Measurements from ENCODE around the gene OTOS.

The OTOS gene

DNA sequence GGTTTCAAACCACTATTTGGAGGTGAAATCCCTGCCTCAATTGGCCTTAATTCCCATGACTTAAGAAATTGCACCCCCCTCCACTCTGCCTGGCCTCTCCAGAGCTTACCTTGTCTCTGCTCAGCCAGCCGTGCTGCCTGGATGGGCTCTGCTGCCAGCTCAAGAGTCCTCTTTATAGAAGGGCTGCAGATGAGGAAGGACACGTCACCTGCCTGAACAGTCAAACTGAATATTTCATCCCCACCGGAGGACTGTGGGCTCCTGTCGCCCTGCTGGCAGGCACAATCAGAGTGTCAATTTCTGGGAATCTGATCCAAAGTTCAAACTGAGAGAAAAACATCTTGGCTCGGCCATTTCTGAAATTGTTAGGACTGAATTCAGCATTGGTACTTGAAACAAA lies at the start of gene OTOS:
Gene OTOS (minus strand): TSS at position 148 of the 400 bp plus-strand sequence. CDS start 332 bp downstream, outside the sequence.
- no peak for DNase-seq (ENCODE audit: low read depth)

DNA sequence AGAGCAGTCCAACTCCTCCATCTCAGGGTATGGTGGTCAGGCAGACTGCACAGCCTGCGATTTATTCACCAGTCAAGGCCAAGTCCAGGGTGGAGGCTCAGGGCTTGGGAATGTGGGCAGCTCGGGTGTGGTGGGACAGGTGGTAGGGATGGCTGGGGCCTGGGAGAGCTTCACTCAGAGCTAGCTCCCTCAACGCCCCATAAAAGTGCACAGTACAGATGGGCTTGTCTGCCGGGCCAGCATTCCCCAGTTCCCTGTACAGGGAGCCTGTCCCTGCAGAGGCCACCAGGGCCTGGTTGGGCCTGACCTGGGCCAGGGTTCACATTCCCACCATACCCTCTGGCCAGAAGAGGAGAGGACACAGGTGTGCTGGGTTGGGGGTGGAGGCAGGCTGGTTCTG lies 49.2 kb upstream of the OTOS start:
- DNase-seq (ENCODE audit: low read depth): no peak

DNA sequence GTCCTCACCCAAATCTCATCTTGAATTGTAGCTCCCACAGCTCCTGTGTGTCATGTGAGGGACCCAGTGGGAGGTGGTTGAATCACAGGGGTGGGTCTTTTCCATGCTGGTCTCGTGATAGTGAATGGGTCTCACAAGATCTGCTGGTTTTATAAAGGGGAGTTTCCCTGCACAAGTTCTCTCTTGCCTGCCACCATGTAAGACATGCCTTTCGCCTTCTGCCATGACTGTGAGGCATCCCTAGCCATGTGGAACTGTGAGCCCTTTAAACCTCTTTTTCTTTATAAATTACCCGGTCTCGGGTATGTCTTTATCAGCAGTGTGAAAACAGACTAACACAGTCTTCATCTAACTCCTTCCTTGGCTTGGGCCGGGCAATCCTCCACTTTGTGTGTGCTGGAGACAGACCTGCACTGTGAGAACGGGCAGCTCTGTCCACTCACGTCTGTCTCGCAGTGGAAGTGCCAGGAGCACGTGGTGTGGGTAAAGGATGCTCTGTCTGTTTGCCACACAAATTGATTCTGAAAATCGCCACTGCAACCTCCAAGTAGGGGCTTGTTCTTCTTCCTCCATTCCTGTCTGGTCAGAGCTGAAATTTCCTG lies 47.6 kb upstream of the OTOS start:
- DNase-seq (ENCODE audit: low read depth): no peak

DNA sequence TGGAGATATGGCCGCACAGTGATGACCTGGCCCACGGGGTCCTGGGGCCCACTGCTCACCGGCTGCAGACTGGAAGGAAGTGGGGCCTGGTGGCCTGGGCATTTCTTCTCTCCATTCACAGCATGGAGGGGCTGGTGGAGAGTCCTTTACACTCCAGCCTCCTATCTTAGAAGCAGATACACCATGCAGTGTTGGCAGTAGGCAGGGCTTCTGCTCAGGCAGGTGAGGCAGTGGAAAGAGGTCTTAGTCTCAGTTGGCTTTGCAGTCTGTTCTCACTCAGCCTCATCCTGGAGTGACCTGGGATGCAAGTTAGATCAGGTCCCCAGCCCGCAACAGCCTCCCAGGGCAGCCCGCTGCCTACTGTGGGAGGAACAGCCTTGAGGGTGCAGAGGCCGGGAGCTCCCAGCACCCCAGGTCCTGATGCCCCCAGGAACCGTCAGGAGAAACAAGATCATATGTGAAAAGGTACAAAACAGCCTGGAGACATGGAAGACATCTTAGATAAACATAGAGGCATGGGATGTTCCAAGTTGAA lies 45.8 kb upstream of the OTOS start:
- DNase-seq (ENCODE audit: low read depth): no peak

DNA sequence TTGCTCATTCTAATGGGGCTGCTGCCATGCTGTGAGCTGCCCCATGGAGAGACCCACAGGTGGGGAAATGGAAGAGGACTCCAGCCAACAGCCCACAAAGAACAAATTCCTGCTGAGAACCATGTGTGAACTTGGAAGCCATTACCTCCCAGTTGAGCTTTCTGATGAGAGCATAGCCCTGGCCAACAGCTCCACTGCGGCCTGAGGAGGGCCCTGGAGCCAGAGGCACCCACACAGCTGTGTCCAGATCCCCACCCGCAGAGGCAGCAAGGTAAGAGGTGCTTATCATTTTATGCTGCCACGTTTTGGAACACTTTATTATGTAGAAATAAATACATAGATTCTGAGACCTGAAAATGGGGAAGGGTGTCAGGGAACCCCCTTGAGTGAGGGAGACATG lies 44.2 kb upstream of the OTOS start:
- DNase-seq (ENCODE audit: low read depth): no peak

DNA sequence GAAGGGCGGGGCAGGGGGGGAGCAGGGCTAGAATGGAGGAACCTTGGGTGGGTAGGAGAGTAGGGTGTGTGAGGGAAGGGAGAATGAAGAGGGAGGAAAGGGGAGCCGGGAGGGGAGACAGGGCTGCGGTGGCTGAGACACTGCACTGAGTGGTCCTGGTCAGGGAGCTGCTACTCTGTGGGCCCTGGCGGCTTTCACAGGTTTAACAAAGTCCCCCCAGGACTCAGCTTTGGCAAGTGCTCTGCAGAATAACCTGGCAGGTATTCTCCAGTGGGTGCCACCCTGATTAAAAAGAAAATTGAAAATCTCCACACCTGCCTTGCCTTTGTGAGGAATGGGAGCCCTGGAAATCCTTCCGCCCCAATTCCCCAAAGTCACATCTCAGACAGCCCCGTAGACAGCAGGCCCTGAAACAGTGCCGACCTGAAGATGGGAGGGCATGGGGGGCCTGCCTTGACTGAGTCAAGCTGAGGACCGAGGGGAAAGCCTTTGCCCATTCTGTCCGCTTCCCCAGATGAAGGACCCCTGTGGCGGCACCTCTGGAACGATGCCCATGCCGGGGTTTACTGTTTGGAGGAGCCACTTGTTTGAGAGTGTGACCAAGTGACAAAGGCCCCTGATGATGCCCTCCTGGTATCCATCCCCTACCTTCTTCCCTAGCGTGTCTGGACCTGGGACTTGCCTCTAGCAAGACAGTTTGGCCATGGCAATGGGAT lies 43.6 kb upstream of the OTOS start:
- DNase-seq (ENCODE audit: low read depth): no peak

DNA sequence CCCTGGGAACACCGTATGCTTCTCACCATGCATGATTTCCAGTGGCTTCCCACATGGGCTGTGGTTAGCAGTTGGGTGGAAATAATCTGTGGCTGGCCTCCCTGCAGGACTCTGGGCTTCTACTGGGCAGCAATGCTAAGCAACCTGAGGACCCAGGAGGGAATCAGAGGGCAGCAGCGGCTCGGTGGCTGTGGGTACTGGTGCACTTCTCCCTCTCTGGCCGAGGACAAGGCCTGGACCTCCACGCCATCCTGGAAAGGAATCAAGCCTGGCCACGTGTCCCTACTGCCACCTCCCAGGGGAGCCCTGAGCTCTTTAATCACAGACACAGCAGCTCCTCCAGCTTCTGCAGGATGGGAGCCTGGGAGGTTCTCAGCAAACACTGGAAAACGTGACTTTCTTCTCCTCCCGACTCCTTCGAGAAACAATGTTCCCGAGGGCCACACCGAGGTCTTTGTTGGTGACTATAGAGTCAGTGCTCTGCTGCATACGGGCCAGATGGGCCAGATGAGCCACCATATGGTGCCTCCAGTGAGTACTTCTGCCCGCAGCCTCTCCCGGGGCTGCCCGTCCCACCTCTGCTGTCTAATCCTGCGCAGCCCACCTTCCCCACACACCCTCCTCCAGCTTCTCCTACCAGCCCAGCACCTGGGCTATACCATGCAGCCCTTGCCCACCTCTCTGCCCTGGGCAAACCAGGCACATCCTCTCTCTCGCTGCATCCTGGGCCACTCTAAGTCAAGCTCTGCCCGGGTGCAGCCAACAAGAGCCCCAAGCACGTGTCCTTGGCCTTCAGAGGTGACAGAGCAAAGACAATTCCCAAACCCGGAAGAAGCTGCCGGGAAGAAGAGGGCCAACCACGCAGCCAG lies 42.8 kb upstream of the OTOS start:
- DNase-seq (ENCODE audit: low read depth): no peak

DNA sequence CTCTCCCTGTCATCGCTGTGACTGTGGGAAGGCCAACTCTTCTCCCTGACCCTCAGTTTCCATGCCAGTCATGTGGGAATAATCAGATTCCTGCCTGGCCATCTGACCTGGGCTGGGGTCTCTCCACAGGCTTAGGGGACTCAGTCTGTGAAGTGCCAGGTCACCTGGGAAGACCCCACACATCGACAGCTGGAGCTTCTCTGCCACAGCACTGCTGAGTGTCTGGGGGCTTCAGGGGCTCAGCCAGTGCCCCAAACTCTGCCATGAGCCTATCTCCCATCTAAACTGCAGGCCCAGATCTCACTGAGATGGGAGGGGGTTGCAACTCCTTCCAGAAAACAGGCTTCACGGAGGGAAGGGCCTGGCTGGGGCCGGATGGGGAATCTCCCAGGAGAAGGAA lies 42.0 kb upstream of the OTOS start:
- no peak for DNase-seq (ENCODE audit: low read depth)

DNA sequence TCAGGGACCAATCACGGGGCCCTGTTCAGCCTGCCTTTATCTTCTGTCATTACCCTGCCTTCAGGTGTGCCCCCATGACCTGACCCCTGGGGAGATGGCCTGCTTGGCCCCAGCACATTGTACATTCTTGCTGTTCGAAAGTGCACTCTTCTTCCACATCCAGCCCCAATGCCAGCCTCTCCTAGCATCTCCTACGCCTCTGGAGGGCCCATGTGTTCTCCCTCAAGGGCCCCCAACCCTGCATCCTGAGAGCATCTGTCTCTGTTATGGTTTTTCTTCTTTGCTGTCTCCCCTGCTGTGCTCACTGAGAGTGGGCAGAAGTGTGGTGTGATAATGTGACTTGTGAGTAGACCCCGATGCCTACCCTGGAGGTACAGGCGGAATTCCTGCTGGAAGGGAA lies 41.5 kb upstream of the OTOS start:
- DNase-seq (ENCODE audit: low read depth): no peak

DNA sequence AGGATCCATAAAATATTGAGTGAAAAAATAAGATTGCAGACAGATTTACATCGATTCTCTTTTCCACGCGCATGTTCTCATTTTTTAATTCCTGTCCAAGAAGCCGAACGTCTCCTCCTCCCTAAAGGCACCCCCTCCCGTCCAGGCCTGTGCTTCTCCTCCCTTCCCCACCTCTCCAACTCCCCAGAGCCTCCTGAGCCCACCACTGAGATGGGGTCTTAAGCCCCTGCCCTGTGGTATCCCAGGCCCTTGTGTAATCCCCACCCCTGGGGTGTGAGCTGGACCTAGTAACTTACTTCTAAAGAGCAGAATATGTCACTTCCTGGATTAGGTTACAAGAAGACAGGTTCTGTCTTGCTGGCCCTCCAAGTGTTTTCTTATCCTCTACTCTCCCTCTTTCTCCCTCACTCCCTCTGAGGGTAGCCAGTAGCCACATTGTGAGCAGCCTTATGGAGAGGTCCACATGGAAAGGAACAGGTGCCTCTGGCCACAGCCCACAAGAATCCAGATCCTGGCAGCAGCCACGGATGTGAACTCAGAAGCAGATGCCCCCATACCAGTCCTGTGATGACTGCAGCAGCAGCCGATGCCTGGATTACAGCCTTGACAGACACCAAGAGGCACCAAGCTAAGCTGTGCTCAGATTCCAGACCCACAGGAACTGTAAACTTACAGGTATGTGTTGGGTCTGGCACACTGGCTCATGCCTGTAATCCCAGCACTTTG lies 39.6 kb upstream of the OTOS start:
- DNase-seq (ENCODE audit: low read depth): no peak

DNA sequence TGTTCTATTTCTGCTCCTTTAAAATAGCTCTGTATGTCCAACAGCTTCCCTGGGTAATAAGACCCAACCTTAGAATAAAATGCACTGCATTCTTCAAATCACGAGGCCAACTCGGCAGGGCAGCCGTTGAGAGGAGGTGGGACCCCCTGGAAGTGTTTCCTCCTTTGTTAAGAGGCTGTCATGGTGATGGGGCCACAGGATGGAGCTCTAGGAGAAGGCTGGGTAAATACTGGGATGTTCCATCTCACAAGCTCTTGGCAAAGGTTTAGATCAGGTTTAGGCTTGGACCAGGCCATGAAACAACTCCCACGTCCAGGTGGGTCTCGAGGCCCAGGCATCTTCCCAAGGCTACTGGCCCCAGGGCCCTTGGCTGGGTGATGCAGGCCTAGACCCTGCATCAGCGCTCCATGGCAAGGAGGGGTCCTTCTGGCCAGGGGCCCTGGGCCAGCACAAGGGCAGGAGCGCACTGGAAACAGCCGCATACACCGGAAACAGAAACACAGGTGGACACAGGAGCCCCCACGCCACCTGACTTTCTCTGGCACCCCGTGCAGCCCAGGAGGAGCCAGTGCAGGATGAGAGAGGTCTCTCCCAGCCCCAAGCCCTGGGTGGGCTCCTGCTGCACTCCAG lies 38.8 kb upstream of the OTOS start:
- DNase-seq (ENCODE audit: low read depth): no peak

DNA sequence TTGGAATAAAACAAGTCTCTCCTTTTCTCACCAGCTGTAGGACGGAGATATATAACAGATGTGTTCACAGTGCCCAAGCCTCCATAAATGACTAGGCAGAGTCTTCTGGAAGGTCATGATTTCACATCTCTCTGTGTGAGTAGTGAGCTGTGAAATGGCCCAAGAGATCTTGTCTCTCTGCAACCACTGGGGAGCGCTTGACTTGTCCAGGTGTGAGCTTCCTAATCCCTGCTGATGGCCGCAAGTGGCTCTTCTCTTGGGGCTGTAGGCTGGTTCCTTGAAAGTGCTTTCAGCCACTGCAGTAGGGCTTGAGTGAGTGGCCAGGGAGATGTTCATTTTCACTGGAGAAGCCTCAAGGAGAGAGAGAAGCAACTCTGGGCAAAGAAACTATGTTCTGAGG lies 38.1 kb upstream of the OTOS start:
- DNase-seq (ENCODE audit: low read depth): no peak

DNA sequence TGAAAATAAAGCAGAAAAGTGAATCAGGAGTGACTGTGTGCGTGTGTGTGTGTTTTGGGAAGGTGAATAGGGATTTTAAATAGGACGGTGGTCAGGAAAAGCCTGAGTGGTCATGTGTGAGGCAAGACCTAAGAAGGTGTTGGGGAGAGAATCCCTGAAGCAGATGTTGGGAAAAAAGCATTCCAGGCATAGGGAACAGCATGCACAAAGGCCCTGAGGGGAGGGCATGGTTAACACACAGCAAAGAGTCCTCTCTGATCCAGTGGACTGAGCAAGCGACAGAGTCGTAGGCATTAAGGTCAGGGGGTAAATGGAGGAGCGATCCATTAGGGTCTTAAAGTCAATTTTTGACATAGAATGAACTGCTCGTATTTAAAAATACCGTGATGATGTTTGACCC lies 34.0 kb upstream of the OTOS start:
- DNase-seq (ENCODE audit: low read depth): no peak

DNA sequence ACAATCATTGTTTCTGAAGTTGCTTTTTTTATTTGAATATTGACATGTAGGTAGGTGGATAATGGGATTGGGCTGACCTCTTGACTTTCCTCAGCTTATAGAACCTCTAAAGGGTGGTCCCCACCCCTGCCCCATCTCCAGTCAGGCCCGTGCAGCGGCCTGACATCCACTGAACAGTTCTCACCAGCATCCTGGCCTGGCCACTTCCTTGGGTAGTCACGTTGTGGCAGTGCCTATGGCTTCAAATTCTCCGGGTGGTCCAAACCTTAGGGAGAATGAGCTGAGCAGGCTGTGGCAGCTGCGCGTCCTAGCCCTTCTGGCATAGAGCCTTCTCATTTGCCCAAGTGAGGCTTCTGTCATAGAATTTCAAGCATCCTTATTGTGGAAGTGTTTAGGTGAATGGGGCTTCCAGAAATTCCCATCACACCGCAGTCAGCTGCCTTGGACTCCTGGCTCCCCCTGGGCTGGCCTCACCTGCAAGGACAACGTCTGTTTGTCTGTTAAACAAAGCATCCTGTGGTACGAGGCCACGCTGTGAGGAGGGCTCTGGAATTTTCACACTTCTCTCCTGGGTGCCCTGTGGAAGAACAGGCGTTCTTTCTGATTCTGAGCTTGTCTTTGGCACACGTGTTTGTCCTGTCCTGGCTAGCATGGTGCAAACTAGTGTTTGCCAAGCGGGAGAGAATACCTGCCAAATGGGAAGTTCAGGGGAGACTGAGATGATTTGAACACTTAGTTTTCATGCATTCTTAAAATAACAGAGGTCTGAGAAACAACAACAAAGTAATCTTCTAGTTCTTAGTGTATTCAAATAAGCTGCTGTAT lies 31.8 kb upstream of the OTOS start:
- no peak for DNase-seq (ENCODE audit: low read depth)

DNA sequence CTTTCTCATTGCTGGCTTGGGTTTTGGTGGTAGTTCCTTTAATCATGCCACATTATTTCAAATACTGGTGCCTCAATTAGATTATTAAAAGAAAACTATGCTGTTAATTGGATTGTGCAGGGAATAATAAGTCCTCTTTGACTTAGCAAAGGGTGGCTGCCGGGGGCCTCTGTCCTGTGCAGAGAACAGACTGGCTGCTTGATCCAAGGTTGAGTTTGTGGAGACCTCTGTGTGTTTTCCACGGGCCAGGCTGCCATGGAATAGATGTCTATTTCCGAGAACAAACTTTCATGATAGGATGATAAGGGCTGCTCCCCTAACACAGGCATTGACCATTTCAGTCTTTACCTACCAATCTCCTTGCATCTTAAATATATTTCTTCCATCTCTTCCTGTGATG lies 30.4 kb upstream of the OTOS start:
- no peak for DNase-seq (ENCODE audit: low read depth)

DNA sequence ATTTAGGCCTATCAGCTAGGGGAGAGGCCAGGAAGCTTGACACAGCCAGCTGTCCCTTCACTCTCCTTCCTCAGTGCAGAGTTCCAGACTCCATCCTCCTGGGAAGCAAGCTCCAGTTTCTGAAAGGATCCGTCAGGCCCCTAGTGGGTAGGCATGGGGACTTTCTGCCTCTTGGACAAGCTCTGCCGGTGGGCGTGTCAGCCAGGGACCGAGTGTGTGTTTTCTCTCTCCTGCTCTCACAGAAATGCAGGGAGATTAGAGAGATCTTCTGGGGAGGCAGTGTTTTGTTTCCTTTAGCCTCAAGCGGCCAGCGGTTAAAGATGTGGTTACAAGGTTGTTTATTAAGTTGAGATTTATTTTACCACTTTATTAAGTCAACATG lies 29.9 kb upstream of the OTOS start:
- DNase-seq (ENCODE audit: low read depth): no peak

DNA sequence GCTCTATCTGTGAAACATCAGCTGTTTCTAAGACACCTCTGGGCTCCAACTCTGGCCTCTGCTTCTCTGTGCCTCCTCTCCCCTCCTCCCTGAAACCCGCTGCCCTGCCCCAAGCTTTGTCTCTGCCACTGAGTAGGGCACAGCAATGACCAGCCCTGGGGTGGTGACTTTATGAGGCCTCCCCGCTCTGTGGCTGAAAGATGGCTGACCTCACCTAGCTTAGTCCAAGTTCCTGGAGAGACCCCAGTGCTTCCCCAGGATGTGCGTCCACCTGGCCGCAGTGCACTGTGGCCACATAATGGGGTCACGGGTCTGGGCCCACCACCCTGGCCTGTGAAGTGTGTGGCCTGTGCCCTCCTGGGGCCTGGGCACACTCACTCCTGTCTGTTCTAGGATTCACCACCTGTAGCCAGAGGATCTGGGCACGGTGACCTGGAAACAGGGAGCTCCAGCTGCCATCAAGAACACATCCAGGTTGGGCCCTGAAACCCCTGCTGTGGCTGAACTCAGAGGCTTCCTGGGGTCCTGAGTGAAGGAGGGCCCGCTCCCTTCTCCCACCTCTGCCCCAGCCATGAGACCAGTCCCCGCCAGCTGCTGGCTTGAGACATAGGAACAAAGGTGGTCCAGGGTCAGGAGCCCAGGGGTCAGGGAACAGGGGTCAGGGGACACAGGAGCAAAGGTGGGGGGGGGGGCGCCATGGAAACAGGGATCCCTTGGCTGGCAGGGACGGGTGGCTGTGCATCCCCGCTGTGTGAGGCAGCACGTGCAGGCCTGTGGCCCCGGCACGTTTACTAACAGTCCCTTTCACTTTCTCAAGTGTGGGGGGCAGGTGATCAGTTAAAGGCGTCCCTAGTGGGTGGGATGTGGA lies 29.3 kb upstream of the OTOS start:
- no peak for DNase-seq (ENCODE audit: low read depth)

DNA sequence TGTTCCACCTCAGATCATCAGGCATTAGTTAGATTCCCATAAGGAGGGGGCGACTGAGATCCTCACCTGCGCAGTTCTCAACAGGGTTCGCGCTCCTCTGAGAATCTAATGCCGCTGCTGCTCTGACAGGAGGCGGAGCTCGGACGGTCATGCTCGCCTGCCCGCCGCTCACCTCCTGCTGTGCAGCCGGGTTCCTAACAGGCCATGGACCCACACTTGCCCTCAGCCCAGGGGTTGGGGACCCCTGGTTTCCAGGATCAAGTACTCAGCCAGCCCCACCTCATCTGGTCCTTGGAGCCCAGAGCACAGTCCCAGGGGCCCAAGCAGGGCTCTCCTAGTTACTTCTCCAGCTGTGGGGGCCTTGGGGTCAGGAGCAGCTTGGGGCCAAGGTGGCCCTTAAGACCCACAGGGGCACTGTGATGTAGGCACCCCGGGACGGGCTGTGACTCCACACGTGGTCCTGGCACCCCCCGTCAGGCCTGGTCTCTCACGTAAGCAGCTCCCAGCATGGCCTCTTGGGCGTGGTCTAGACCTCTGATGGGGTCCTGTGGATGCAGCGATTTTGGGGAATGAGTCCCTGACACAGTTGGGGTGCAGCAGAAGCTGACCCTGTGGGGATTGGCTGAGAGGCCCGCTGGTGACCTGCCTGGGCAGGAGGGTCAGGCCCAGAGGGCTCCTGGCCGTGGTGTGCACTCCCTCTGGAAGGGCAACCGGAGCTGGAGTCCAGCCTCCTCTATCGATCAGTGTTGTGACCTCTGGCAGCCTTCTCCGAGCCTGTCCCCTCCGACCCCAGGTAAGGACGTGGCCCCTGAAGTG lies 28.3 kb upstream of the OTOS start:
- no peak for DNase-seq (ENCODE audit: low read depth)

DNA sequence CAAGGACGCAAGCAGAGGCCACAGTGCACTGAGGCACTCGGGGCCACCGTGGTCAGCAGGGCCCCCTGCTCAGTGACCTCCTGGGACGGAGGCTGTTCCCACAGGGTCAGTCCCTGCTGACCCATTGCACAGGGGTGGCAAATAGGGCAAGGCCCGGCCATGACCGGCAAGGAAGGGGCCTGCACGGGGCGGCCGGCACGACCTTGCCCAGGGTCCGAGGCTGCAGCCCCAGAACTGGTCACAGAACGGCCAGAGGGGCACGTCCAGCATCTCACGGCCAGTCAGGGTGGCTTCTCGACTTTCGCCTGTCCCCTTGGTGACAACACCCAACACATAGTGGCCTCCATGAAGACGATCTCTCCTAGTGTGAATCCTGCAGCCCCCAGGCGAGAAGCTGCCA lies 27.6 kb upstream of the OTOS start:
- DNase-seq (ENCODE audit: low read depth): no peak

Data from stimulated activated CD8-positive, alpha-beta memory T cell treated with anti-CD3 and anti-CD28 coated beads, Interleukin-12 subunit alpha, Interleukin-12 subunit beta, amount 100 ng/mL, for 1 hour (primary cell).